Gastrocnemius medialis (tissue), 4 donors: Measurements from ENCODE around the gene SNRPB. TPM values are rescaled to one million over a fixed set of nuclear protein-coding genes. Genes with fewer than 3 reads are reported as not detected.

Experiments used
- ATAC-seq, 2 donors: fragments of 150-250 bp; one replicate each; pipeline ENCODE4 v1.9.1; 2016
- DNase-seq, 2 donors: peaks; one replicate each; pipeline ENCODE4 v3.0.0-alpha.2; 2019
- H3K27ac ChIP-seq, 4 donors: fragments of 200-600 bp; sonication (generic); 1 replicate in 1 of 4; 2 replicates in 3 of 4; pipeline ENCODE4 v1.5.1; 2016 to 2018; ENCODE audit warnings: mild to moderate bottlenecking in 2 of 4, moderate library complexity in 1 of 4
- H3K27me3 ChIP-seq, 3 donors: fragments of 200-600 bp; sonication (generic) in 2 of 3; 1 replicate in 1 of 3; 2 replicates in 2 of 3; pipeline versions ENCODE4 v1.5.1 to v1.6.0; 2016 to 2019; ENCODE audit warnings: mild to moderate bottlenecking in 1 of 3, moderate library complexity in 1 of 3
- H3K36me3 ChIP-seq, 2 donors: fragments of 200-600 bp; sonication (generic) in 1 of 2; one replicate each; pipeline ENCODE4 v1.5.1; 2017 to 2018
- H3K4me1 ChIP-seq, 2 donors: fragments of 200-600 bp; sonication (generic) in 1 of 2; one replicate each; pipeline ENCODE4 v1.5.1; 2016 to 2017; ENCODE audit warnings: mild to moderate bottlenecking in 2 of 2
- H3K4me3 ChIP-seq, 4 donors: fragments of 200-600 bp; sonication (generic) in 3 of 4; 1 replicate in 1 of 4; 2 replicates in 3 of 4; pipeline ENCODE4 v1.5.1; 2016 to 2019; ENCODE audit warnings: mild to moderate bottlenecking in 2 of 4
- H3K9me3 ChIP-seq, 3 donors: fragments of 200-600 bp; sonication (generic) in 2 of 3; 1 replicate in 1 of 3; 2 replicates in 2 of 3; pipeline ENCODE4 v1.5.1; 2016 to 2019
- CTCF ChIP-seq, 5 experiments: fragments of 450-650 bp in 3 of 5; fragments of 200-600 bp in 2 of 5; sonication (generic) in 2 of 5; IDR thresholded peaks in 4 of 5; conservative IDR thresholded peaks in 1 of 5; 1 replicate in 4 of 5; 2 replicates in 1 of 5; pipeline ENCODE4 v1.5.1; 2016 to 2019; ENCODE audit warnings: antibody characterized with exemption in 5 of 5, mild to moderate bottlenecking in 3 of 5, moderate library complexity in 3 of 5
- POLR2A ChIP-seq, 2 donors: fragments of 450-650 bp; IDR thresholded peaks; one replicate each; pipeline ENCODE4 v1.6.1; 2017; ENCODE audit warnings: antibody characterized with exemption in 2 of 2, mild to moderate bottlenecking in 2 of 2, moderate library complexity in 2 of 2
- in situ Hi-C, 4 donors: fragments of 200-750 bp; cut with MboI; loops; one replicate each; pipeline versions ENCODE4 v1.15.0 to v1.8.0; 2017; ENCODE audit warnings: low sequenced_read_pairs in 4 of 4
- intact Hi-C: fragments of 100-400 bp; cut with DNase I; formaldehyde crosslinking; loops from one replicate; pipeline ENCODE4 v1.15.1; 2023; ENCODE audit warnings: low total_unique reads
- total RNA-seq, 4 donors: library from RNA; depleted of rRNA; stranded (reverse); fragments of >200 nt; gene quantifications; one replicate each; pipeline versions ENCODE4 v1.1.0 to v1.2.3, GENCODE V29; 2016

The SNRPB gene
- total RNA-seq, 4 donors from 2014 or later = 131 to 209 (median 190) TPM

GRCh38 chr20:2476742-2477615 lies 6.4 kb upstream of the SNRPB start:
- no peak overlapping the region for H3K4me3 ChIP-seq
- no peak for ATAC-seq
- H3K36me3 ChIP-seq = peaks cover 0 to 17% of the 10 kb centered on the region in 2 donors
- TF ChIP-seq POLR2A (IDR thresholded peaks at IDR 0.05) = no peak
- TF ChIP-seq CTCF (IDR thresholded peaks at IDR 0.05 in 4 of 5, conservative IDR thresholded peaks at IDR 0.05 in 1 of 5) = no peak
- no peak overlapping the region for H3K27ac ChIP-seq
- in situ Hi-C loops (no loop called here), intact Hi-C loops (no loop called here)
- no peaks in the 10 kb centered on the region for H3K27me3 ChIP-seq
- H3K9me3 ChIP-seq = no peaks in the 10 kb centered on the region
- no peaks in the 10 kb centered on the region for H3K4me1 ChIP-seq
- no peak for DNase-seq

- ATAC-seq = no peak
- TF ChIP-seq CTCF (IDR thresholded peaks at IDR 0.05 in 4 of 5, conservative IDR thresholded peaks at IDR 0.05 in 1 of 5) = no peak
- intact Hi-C loops = no loop called here
- no peaks in the 10 kb centered on the region for H3K27me3 ChIP-seq
- H3K4me3 ChIP-seq = no peak overlapping the region
- H3K27ac ChIP-seq = no peak overlapping the region
- in situ Hi-C loops = no loop called here
- no peak for DNase-seq
- H3K36me3 ChIP-seq = peaks cover 0 to 11% of the 10 kb centered on the region in 2 donors
- no peaks in the 10 kb centered on the region for H3K9me3 ChIP-seq
- peaks cover 3% of the 10 kb centered on the region in 2 donors for H3K4me1 ChIP-seq
Measured at GRCh38 chr20:2475850-2476741, 5.5 kb upstream of the SNRPB start.

GRCh38 chr20:2473516-2473915 lies 2.9 kb upstream of the SNRPB start:
- Histone ChIP-seq H3K36me3 (no peaks in the 10 kb centered on the region), H3K27me3 (no peaks in the 10 kb centered on the region), H3K9me3 (no peaks in the 10 kb centered on the region), H3K4me3 (no peak overlapping the region), H3K4me1 (peaks cover 12 to 15% of the 10 kb centered on the region in 2 donors), H3K27ac (no peak overlapping the region)
- ATAC-seq (no peak), DNase-seq (no peak)
- TF ChIP-seq POLR2A (IDR thresholded peaks at IDR 0.05) = no peak
- no peak for TF ChIP-seq CTCF (IDR thresholded peaks at IDR 0.05 in 4 of 5, conservative IDR thresholded peaks at IDR 0.05 in 1 of 5)
- in situ Hi-C loops = loop anchor here in 1 of 4 donors (25.0 kb wide), 1 partner anchor 1361 kb away; the partner anchor contains the start of gene PSMF1
- intact Hi-C loops = loop anchor here (5.0 kb wide), 1 partner anchor 934 kb away; the partner anchor contains the start of gene DNAAF9

GRCh38 chr20:2469991-2470422 lies 582 bp downstream of the SNRPB start:
- H3K27ac ChIP-seq = peak overlapping the region; percentile 86 to 95 (median 88)
- H3K36me3 ChIP-seq = peaks cover 4 to 27% of the 10 kb centered on the region in 2 donors
- no peak for TF ChIP-seq POLR2A (IDR thresholded peaks at IDR 0.05)
- in situ Hi-C loops = loop anchor here in 1 of 4 donors (25.0 kb wide), 1 partner anchor 1358 kb away; the partner anchor contains the start of gene PSMF1
- peak overlapping the region; percentile 77 to 95 (median 84) for H3K4me3 ChIP-seq
- peak; percentile 18 to 19 for ATAC-seq
- H3K4me1 ChIP-seq = peaks cover 12 to 15% of the 10 kb centered on the region in 2 donors
- intact Hi-C loops = loop anchor here (1.0 to 5.0 kb wide), 6 partner anchors 38 to 1351 kb away; partner anchors contain the start of genes DNAAF9, NOP56, NSFL1C and PSMF1
- no peaks in the 10 kb centered on the region for H3K27me3 ChIP-seq
- peak; percentile 17 to 19 for DNase-seq
- no peaks in the 10 kb centered on the region for H3K9me3 ChIP-seq
